ENCODE results near the gene PTPN23.

Gene PTPN23

GRCh38 chr3:47407237-47407636 is 26.4 kb downstream of the PTPN23 start:
- no peak for DNase-seq (ENCODE audit: low spot score)

GRCh38 chr3:47407896-47408838 is 27.3 kb downstream of the PTPN23 start:
- DNase-seq (ENCODE audit: low spot score), result no peak

- no peak for DNase-seq (ENCODE audit: low spot score)
Measured at GRCh38 chr3:47408839-47409229, 28.0 kb downstream of the PTPN23 start.

- no peak for DNase-seq (ENCODE audit: low spot score)
Measured at GRCh38 chr3:47409284-47409683, 28.5 kb downstream of the PTPN23 start.

- no peak for DNase-seq (ENCODE audit: low spot score)
Measured at GRCh38 chr3:47409688-47410416, 29.0 kb downstream of the PTPN23 start.

- DNase-seq (ENCODE audit: low spot score), result no peak
Measured at GRCh38 chr3:47410417-47410720, 29.5 kb downstream of the PTPN23 start.

GRCh38 chr3:47410801-47411646 is 30.2 kb downstream of the PTPN23 start:
- DNase-seq (ENCODE audit: low spot score), result no peak

DNA sequence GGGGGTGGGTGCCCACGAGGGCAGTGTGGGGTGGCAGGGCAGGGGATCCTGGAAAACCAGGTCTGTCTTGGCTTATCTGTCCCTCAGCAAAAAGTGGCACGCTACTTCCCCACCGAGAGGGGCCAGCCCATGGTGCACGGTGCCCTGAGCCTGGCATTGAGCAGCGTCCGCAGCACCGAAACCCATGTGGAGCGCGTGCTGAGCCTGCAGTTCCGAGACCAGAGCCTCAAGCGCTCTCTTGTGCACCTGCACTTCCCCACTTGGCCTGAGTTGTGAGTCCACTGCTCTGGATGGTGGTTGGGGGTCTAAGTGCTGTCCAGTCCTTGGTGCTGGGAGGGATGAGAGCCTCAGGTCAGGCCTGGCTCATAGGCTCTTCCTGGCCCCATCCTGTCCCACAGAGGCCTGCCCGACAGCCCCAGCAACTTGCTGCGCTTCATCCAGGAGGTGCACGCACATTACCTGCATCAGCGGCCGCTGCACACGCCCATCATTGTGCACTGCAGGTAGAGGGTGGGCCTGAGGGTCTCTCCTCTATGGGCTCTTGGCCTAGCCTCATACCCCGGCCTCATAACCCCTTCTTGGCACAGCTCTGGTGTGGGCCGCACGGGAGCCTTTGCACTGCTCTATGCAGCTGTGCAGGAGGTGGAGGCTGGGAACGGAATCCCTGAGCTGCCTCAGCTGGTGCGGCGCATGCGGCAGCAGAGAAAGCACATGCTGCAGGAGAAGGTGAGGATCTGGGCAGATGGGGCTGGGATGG is 31.1 kb downstream of the PTPN23 start:
- no peak for DNase-seq (ENCODE audit: low spot score)

GRCh38 chr3:47412453-47412756 is 31.6 kb downstream of the PTPN23 start:
- no peak for DNase-seq (ENCODE audit: low spot score)

DNA sequence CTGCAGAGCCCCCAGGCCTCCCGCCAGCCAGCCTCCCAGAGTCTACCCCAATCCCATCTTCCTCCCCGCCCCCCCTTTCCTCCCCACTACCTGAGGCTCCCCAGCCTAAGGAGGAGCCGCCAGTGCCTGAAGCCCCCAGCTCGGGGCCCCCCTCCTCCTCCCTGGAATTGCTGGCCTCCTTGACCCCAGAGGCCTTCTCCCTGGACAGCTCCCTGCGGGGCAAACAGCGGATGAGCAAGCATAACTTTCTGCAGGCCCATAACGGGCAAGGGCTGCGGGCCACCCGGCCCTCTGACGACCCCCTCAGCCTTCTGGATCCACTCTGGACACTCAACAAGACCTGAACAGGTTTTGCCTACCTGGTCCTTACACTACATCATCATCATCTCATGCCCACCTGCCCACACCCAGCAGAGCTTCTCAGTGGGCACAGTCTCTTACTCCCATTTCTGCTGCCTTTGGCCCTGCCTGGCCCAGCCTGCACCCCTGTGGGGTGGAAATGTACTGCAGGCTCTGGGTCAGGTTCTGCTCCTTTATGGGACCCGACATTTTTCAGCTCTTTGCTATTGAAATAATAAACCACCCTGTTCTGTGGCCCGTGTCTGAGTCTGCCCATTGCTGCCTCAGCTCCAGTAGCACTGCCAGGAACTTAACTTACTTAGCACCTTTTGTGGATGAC is 32.2 kb downstream of the PTPN23 start:
- DNase-seq (ENCODE audit: low spot score), result no peak

DNA sequence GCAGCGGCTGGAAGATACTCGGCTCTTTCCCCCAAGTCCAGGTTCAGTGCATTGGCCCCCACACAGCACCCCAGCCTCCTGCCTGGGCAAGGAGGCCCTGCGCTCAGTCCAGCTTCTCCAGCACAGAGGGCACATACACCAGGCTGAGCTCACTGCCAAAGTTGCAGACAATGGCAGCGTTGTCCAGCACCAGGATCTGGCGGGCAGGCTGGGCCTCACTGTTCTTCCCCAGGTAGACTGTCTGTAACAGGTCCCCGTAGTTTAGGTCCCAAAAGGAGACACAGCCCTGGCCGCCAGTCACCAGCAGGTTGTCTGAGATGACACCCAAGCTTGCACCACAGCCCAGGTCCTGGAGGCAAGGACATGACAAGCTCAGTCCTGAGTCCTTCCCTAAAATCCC is 32.9 kb downstream of the PTPN23 start:
- DNase-seq (ENCODE audit: low spot score), result no peak

DNA sequence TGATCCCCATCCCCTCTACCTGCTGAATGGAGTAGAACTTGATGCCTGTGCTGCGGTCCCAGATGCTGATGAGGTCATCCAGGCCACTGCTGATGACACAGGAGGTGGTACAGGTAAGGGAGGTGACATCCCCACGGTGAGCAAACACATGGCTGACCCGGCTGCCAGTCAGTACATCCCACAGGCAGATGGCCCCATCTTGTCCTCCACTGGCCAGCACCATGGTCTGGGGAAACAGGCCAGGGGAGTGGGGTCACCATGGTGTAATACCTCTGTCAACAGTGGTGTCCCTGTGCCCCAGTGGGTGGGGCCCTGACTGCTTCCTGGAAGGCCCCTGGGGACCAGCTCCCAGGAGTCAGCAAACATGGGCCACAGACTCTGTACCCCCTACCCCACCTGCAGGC is 33.3 kb downstream of the PTPN23 start:
- no peak for DNase-seq (ENCODE audit: low spot score)

DNA sequence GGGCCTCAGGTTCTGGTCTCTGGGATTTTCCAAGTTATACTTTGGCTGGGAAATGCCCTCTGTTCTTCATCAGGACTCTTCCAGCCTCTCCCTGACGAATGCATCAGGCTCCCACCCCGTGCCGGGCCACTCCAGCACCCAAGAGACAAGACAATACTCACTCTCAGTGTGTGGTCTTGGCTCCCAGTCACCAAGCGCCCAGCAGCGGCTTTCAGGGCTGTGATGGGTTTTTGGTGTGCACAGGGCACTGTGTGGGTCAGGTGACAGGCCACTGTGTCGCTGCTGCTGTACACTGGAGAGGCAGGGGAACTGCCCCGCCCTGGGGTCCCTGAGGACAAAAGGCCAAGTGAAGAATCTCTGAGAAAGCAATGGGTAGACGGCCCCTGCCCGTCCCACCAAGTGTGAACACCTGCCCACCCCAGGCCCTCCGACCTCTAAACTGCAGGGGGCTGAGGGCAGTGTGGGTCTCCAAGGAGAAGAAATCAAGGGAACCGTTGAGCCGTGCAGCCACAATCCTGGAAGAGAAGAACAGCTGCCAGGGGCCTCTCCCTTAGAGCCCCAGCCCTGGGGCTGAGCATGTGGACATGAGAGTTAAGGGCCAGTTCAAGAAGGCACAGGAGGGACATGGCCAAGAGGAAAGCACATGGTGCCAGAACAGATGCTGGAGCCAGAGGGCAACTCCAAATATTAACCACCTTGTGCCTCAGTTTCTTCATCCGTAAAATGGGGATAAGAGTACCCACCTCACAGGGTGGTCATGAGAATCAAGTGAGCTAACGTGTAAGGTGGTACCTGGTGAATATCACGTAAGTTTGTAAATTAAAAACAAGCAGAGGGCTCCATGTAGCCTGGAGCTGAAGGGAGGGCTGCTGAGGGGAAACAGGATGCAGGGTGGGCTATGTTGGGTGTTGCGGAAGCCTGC is 34.1 kb downstream of the PTPN23 start:
- no peak for DNase-seq (ENCODE audit: low spot score)

GRCh38 chr3:47416041-47416440 is 35.2 kb downstream of the PTPN23 start:
- DNase-seq (ENCODE audit: low spot score), result no peak

GRCh38 chr3:47418167-47419082 is 37.6 kb downstream of the PTPN23 start:
- no peak for DNase-seq (ENCODE audit: low spot score)

DNA sequence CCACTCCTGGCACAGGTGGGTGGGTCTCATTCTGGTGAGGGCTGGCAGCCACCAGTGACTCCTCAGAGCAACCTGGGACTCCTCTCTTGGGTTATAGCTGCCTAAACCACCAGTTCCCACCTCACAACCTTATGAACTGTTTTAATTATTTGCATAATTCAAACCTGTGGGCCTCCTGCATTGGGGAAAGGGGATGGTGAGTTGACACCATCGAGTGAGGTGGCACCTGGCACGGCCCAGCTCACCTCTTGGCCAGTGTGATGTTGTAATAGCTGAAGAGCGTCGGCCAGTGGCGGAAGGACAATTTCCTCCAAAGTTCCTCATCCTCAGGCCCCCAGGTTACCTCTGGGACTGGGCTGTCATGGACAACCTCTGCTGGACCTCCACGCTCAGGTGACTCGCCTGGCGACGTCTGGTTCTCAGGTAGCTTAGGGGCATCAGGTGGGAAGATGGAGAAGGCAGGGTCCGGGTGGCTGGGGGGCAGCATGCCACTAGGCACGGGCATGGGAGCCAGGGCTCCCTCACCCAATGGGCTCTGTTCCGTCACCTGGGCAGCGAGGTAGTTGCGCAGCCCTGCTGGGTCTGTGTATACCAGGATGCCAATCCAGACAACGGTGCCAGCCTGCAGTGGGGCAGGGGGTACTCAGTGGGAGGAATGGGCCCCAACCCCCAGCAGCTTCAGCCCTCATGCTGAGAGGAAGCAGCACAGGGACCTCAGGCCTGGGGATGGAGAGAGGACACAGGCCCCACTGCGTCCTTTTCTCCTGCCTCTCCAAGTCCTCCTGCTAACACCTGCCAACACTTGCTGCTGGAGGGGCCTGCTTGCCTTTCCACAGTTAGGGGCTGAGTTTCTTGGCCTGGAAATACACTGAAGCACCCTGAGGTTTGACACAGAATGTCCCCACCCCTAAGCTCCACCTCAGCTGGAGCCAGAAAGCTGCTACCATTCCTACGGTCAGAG is 38.5 kb downstream of the PTPN23 start:
- DNase-seq (ENCODE audit: low spot score), result no peak

GRCh38 chr3:47420044-47420430 is 39.2 kb downstream of the PTPN23 start:
- no peak for DNase-seq (ENCODE audit: low spot score)

All from RKO (cell line).